ENCODE measurements around the gene CDH8.

The CDH8 gene

DNA sequence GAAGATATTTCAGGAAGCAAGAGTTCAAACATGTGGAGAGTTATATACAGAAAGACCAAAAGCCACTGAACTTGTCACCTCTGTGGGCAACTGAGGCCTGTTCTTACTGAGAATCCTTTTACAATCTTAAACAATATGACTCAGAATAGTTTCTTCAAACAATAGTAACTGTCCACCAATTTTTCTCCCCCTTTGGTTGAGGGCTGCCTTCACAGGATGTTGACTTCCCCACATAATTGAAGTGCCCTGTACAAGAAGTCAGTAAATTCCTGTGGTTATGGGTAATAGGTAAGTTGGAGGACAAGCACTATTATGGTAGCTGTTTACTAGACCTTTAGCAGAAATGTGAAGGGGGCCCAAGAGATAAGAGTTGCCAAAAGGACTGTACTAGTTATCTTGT lies 215.8 kb downstream of the CDH8 start:
- Histone ChIP-seq H3K9ac (ENCODE audit: low read depth, low read length, poor library complexity) (no peak overlapping the region), H3K27me3 (ENCODE audit: control insufficient read depth in 3 of 3, insufficient read depth in 3 of 3, low read depth in 1 of 3, low read length in 3 of 3) (no peaks in the 10 kb centered on the region), H3K4ac (ENCODE audit: low read length) (no peak overlapping the region), H3K79me1 (ENCODE audit: low read depth, low read length) (no peaks in the 10 kb centered on the region), H3K4me1 (ENCODE audit: control insufficient read depth in 2 of 2, insufficient read depth in 1 of 2, low read depth in 1 of 2, low read length in 2 of 2) (peaks cover 3 to 8% of the 10 kb centered on the region in 2 donors), H2BK12ac (ENCODE audit: low read length) (no peak overlapping the region), H3K36me3 (replicated peaks in 1 of 2; ENCODE audit: control insufficient read depth in 2 of 2, insufficient read depth in 2 of 2, low read length in 2 of 2) (no peaks in the 10 kb centered on the region), H4K8ac (ENCODE audit: low read depth, low read length) (no peak overlapping the region), H3K18ac (ENCODE audit: low read length) (no peak overlapping the region), H3K4me3 (ENCODE audit: low read length in 2 of 2) (no peak overlapping the region), H3K9me3 (replicated peaks in 1 of 2; ENCODE audit: control insufficient read depth in 2 of 2, insufficient read depth in 1 of 2, low read depth in 1 of 2, low read length in 2 of 2) (no peaks in the 10 kb centered on the region), H2BK15ac (ENCODE audit: low read length) (no peak overlapping the region), H2BK5ac (ENCODE audit: low read length) (no peak overlapping the region), H2AK5ac (ENCODE audit: low read depth, low read length) (no peak overlapping the region), H4K91ac (ENCODE audit: low read depth, low read length, poor library complexity) (no peak overlapping the region), H3K27ac (replicated peaks; ENCODE audit: low read length) (no peak overlapping the region), H3K4me2 (ENCODE audit: insufficient read depth, low read length, poor library complexity, severe bottlenecking) (no peak overlapping the region), H3K14ac (ENCODE audit: low read length) (no peak overlapping the region), H2AFZ (ENCODE audit: low read length) (no peak overlapping the region), H2BK120ac (ENCODE audit: low read depth, low read length) (no peak overlapping the region), H3K23ac (ENCODE audit: low read depth, low read length, poor library complexity) (no peak overlapping the region)
- DNase-seq (ENCODE audit: low spot score), result no peak

DNA sequence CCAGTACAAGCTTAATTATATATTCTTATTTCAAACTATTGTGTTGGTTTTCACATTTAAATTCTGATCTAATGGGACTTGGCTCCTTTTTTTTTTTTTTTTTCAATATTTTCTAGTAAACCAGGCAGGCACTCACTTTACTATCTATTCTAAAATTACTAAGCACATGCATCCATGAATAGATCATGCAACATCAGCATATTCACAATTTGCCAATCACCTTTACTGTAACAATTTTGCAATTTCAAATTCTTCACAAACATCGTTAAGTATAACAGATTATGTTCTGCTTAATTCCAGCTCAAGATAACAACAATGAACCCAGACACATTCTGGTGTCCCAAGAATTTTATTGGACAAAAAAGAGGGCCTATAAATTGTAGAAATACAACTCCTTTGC lies 217.4 kb downstream of the CDH8 start:
- H3K4me2 ChIP-seq (ENCODE audit: insufficient read depth, low read length, poor library complexity, severe bottlenecking), result no peak overlapping the region
- H3K27ac ChIP-seq (replicated peaks; ENCODE audit: low read length), result no peak overlapping the region
- H3K9me3 ChIP-seq (replicated peaks in 1 of 2; ENCODE audit: control insufficient read depth in 2 of 2, insufficient read depth in 1 of 2, low read depth in 1 of 2, low read length in 2 of 2), result no peaks in the 10 kb centered on the region
- peaks cover 3 to 8% of the 10 kb centered on the region in 2 donors for H3K4me1 ChIP-seq (ENCODE audit: control insufficient read depth in 2 of 2, insufficient read depth in 1 of 2, low read depth in 1 of 2, low read length in 2 of 2)
- no peak overlapping the region for H2BK5ac ChIP-seq (ENCODE audit: low read length)
- no peaks in the 10 kb centered on the region for H3K36me3 ChIP-seq (replicated peaks in 1 of 2; ENCODE audit: control insufficient read depth in 2 of 2, insufficient read depth in 2 of 2, low read length in 2 of 2)
- H3K9ac ChIP-seq (ENCODE audit: low read depth, low read length, poor library complexity), result no peak overlapping the region
- no peak overlapping the region for H3K18ac ChIP-seq (ENCODE audit: low read length)
- no peak overlapping the region for H3K14ac ChIP-seq (ENCODE audit: low read length)
- no peak overlapping the region for H2BK120ac ChIP-seq (ENCODE audit: low read depth, low read length)
- H4K8ac ChIP-seq (ENCODE audit: low read depth, low read length), result no peak overlapping the region
- H2AK5ac ChIP-seq (ENCODE audit: low read depth, low read length), result no peak overlapping the region
- no peak overlapping the region for H4K91ac ChIP-seq (ENCODE audit: low read depth, low read length, poor library complexity)
- H3K4me3 ChIP-seq (ENCODE audit: low read length in 2 of 2), result no peak overlapping the region
- no peak overlapping the region for H2BK15ac ChIP-seq (ENCODE audit: low read length)
- no peaks in the 10 kb centered on the region for H3K79me1 ChIP-seq (ENCODE audit: low read depth, low read length)
- no CpG with 5 or more reads among the region's 1 CpG for WGBS, 2 donors (ENCODE audit: extremely low coverage in 2 of 2, insufficient read length in 2 of 2, insufficient replicate concordance in 1 of 2)
- H2AFZ ChIP-seq (ENCODE audit: low read length), result no peak overlapping the region
- no peak overlapping the region for H3K4ac ChIP-seq (ENCODE audit: low read length)
- H3K27me3 ChIP-seq (ENCODE audit: control insufficient read depth in 3 of 3, insufficient read depth in 3 of 3, low read depth in 1 of 3, low read length in 3 of 3), result no peaks in the 10 kb centered on the region
- no peak for DNase-seq (ENCODE audit: low spot score)
- H2BK12ac ChIP-seq (ENCODE audit: low read length), result no peak overlapping the region
- no peak overlapping the region for H3K23ac ChIP-seq (ENCODE audit: low read depth, low read length, poor library complexity)

DNA sequence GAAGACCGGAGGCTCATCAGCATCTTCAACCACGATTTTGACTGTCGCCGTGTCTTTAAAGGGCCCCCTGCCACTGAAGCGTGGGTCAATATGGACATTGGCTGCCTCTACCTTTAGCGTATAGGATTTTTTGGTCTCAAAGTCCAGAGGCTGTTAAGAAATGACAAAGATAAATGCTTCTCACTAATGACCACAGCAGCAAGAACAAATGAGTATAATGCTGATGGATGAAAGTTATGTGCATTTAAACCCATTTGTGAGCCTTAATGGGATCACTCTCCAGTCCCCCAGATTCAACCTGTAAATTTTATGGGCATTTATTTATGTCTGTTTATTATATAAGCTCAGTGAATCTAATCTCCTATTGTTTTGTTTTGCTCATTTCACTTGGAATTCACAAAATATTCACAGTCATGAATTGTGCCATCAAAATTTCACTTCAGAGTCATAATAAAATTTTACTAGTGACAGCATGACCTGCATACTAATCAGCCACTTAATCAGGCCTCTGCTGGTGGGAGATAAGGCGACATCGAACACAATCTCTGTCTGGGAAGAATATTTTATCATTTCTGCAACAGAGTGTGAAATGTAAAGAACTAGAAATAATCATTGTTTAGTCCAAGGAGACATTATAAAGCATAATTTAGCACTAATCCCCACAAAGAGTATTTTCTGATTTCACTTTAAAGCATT lies 218.5 kb downstream of the CDH8 start:
- Histone ChIP-seq H2BK120ac (ENCODE audit: low read depth, low read length) (no peak overlapping the region), H3K14ac (ENCODE audit: low read length) (no peak overlapping the region), H3K9me3 (replicated peaks in 1 of 2; ENCODE audit: control insufficient read depth in 2 of 2, insufficient read depth in 1 of 2, low read depth in 1 of 2, low read length in 2 of 2) (no peaks in the 10 kb centered on the region), H4K8ac (ENCODE audit: low read depth, low read length) (no peak overlapping the region), H3K18ac (ENCODE audit: low read length) (no peak overlapping the region), H2BK5ac (ENCODE audit: low read length) (no peak overlapping the region), H3K27me3 (ENCODE audit: control insufficient read depth in 3 of 3, insufficient read depth in 3 of 3, low read depth in 1 of 3, low read length in 3 of 3) (no peaks in the 10 kb centered on the region), H3K23ac (ENCODE audit: low read depth, low read length, poor library complexity) (no peak overlapping the region), H2BK12ac (ENCODE audit: low read length) (no peak overlapping the region), H3K79me1 (ENCODE audit: low read depth, low read length) (no peaks in the 10 kb centered on the region), H3K4me3 (ENCODE audit: low read length in 2 of 2) (no peak overlapping the region), H3K36me3 (replicated peaks in 1 of 2; ENCODE audit: control insufficient read depth in 2 of 2, insufficient read depth in 2 of 2, low read length in 2 of 2) (no peaks in the 10 kb centered on the region), H3K4me2 (ENCODE audit: insufficient read depth, low read length, poor library complexity, severe bottlenecking) (no peak overlapping the region), H2AFZ (ENCODE audit: low read length) (no peak overlapping the region), H3K4me1 (ENCODE audit: control insufficient read depth in 2 of 2, insufficient read depth in 1 of 2, low read depth in 1 of 2, low read length in 2 of 2) (peaks cover 3 to 8% of the 10 kb centered on the region in 2 donors), H3K9ac (ENCODE audit: low read depth, low read length, poor library complexity) (no peak overlapping the region), H2AK5ac (ENCODE audit: low read depth, low read length) (no peak overlapping the region), H3K4ac (ENCODE audit: low read length) (no peak overlapping the region), H2BK15ac (ENCODE audit: low read length) (no peak overlapping the region), H3K27ac (replicated peaks; ENCODE audit: low read length) (no peak overlapping the region), H4K91ac (ENCODE audit: low read depth, low read length, poor library complexity) (no peak overlapping the region)
- WGBS, 2 donors (ENCODE audit: extremely low coverage in 2 of 2, insufficient read length in 2 of 2, insufficient replicate concordance in 1 of 2), result no CpG with 5 or more reads among the region's 8 CpGs
- DNase-seq (ENCODE audit: low spot score), result no peak

DNA sequence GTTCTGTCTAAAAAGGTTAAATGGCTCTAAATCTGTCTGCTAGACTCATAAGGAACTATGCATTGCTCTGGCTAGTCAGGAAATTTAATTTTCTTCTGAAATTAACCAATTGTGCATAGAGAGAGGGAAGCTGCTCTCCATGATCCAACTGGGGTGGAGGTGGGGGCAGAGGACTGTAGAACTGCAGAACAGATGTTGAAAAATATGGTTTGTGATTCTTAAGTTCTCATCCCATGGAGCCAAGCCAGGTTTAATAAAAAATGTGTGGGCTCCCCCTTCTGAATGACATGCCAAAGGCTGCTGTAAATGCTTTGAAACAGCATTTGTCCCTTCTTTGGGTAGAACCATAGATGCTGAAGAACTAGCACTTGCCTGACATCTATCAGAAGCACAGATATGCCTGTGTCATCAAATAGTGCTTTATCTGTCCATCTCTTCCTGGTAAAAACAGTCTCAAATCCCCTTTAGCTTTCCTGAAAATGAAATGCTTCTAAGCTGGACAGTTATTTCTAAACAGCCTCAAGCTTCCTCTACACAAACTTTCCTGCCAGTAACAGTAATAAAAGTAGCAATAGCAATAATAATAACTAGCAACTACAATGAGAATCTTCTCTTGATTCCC lies 221.4 kb downstream of the CDH8 start:
- Histone ChIP-seq H3K27ac (replicated peaks; ENCODE audit: low read length) (no peak overlapping the region), H3K36me3 (replicated peaks in 1 of 2; ENCODE audit: control insufficient read depth in 2 of 2, insufficient read depth in 2 of 2, low read length in 2 of 2) (no peaks in the 10 kb centered on the region), H3K27me3 (ENCODE audit: control insufficient read depth in 3 of 3, insufficient read depth in 3 of 3, low read depth in 1 of 3, low read length in 3 of 3) (no peaks in the 10 kb centered on the region), H3K4me1 (ENCODE audit: control insufficient read depth in 2 of 2, insufficient read depth in 1 of 2, low read depth in 1 of 2, low read length in 2 of 2) (peaks cover 1 to 12% of the 10 kb centered on the region in 2 donors), H3K4me2 (ENCODE audit: insufficient read depth, low read length, poor library complexity, severe bottlenecking) (no peak overlapping the region), H2BK5ac (ENCODE audit: low read length) (no peak overlapping the region), H3K23ac (ENCODE audit: low read depth, low read length, poor library complexity) (no peak overlapping the region), H3K79me1 (ENCODE audit: low read depth, low read length) (no peaks in the 10 kb centered on the region), H2AK5ac (ENCODE audit: low read depth, low read length) (no peak overlapping the region), H2BK15ac (ENCODE audit: low read length) (no peak overlapping the region), H3K14ac (ENCODE audit: low read length) (no peak overlapping the region), H2BK12ac (ENCODE audit: low read length) (no peak overlapping the region), H3K9ac (ENCODE audit: low read depth, low read length, poor library complexity) (no peak overlapping the region), H3K18ac (ENCODE audit: low read length) (no peak overlapping the region), H3K4ac (ENCODE audit: low read length) (no peak overlapping the region), H2BK120ac (ENCODE audit: low read depth, low read length) (no peak overlapping the region), H3K9me3 (replicated peaks in 1 of 2; ENCODE audit: control insufficient read depth in 2 of 2, insufficient read depth in 1 of 2, low read depth in 1 of 2, low read length in 2 of 2) (no peaks in the 10 kb centered on the region), H4K91ac (ENCODE audit: low read depth, low read length, poor library complexity) (no peak overlapping the region), H4K8ac (ENCODE audit: low read depth, low read length) (no peak overlapping the region), H3K4me3 (ENCODE audit: low read length in 2 of 2) (no peak overlapping the region), H2AFZ (ENCODE audit: low read length) (no peak overlapping the region)
- no peak for DNase-seq (ENCODE audit: low spot score)
